KMS-11 (cell line): ENCODE data around the gene CCDC196.

Source experiments
- H2AFZ ChIP-seq: fragments of 200-600 bp; sonication (generic); 2 replicates; pipeline ENCODE4 v1.6.1; 2016; ENCODE audit warnings: antibody characterized with exemption, mixed run types, low read depth
- H3K27ac ChIP-seq: fragments of 200-600 bp; sonication (generic); 2 replicates; pipeline ENCODE4 v1.6.1; 2016; ENCODE audit warnings: mild to moderate bottlenecking, mixed run types
- H3K27me3 ChIP-seq: fragments of 200-600 bp; sonication (generic); 2 replicates; pipeline ENCODE4 v1.6.1; 2017; ENCODE audit warnings: mild to moderate bottlenecking, low read depth, mixed run types, moderate library complexity; ENCODE audit not compliant: insufficient read depth
- H3K36me3 ChIP-seq: fragments of 200-600 bp; sonication (generic); 2 replicates; pipeline ENCODE4 v1.6.1; 2017; ENCODE audit warnings: mild to moderate bottlenecking, mixed run types; ENCODE audit not compliant: insufficient read depth
- H3K4me1 ChIP-seq: fragments of 200-600 bp; sonication (generic); 2 replicates; pipeline ENCODE4 v1.6.1; 2016; ENCODE audit warnings: mild to moderate bottlenecking, low read depth, mixed run types; ENCODE audit not compliant: poor library complexity, severe bottlenecking
- H3K4me2 ChIP-seq: fragments of 200-600 bp; sonication (generic); 2 replicates; pipeline ENCODE4 v1.7.0; 2016; ENCODE audit warnings: mild to moderate bottlenecking, mixed run types
- H3K4me3 ChIP-seq: fragments of 200-600 bp; sonication (generic); IDR thresholded peaks from 2 replicates; pipeline ENCODE4 v1.6.1; 2017; ENCODE audit warnings: low read depth, low read length, mixed read lengths; ENCODE audit not compliant: insufficient read depth
- H3K79me2 ChIP-seq: fragments of 200-600 bp; sonication (generic); 2 replicates; pipeline ENCODE4 v1.6.1; 2016; ENCODE audit warnings: low read depth, mixed run types; ENCODE audit not compliant: insufficient read depth
- H3K9ac ChIP-seq: fragments of 200-600 bp; sonication (generic); 2 replicates; pipeline ENCODE4 v1.6.1; 2016; ENCODE audit warnings: mild to moderate bottlenecking, mixed run types
- H4K20me1 ChIP-seq: fragments of 200-600 bp; sonication (generic); 2 replicates; pipeline ENCODE4 v1.6.1; 2016; ENCODE audit warnings: mild to moderate bottlenecking, mixed run types; ENCODE audit not compliant: insufficient read depth
- CTCF ChIP-seq: fragments of 200-600 bp; sonication (generic); conservative IDR thresholded peaks from 2 replicates; pipeline ENCODE4 v1.6.1; 2017; ENCODE audit warnings: low read depth, mild to moderate bottlenecking, antibody characterized with exemption, low read length, moderate library complexity, mixed read lengths

Gene CCDC196, protein sequence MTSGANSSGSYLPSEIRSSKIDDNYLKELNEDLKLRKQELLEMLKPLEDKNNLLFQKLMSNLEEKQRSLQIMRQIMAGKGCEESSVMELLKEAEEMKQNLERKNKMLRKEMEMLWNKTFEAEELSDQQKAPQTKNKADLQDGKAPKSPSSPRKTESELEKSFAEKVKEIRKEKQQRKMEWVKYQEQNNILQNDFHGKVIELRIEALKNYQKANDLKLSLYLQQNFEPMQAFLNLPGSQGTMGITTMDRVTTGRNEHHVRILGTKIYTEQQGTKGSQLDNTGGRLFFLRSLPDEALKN

DNA sequence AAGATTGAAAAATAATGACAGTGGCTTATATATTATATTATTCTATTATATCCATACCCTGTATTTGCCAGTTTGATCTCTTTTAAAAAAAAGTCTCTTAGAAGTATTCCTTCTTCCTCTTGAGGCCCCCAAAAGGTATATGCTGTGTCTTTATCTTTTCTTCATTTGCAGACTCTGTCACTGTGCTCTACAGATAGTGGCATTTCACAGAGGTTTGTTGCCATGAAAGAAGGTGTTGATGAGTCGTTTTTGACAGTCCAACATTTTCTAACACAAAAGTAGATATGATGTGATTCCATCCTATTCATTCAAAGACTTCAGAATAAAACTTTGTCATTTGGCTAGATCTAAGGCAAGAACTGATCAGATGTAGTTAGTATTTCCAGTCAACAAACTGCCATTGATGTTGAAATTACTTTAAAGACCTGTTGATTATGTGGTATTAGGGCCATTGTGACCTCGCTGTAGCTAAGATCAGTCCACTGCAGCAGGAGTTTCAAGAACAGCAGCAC lies at the start of gene CCDC196:
Gene CCDC196, plus strand, starts transcription at position 462 of the 512 bp plus-strand sequence. CDS start 132 bp downstream, outside the sequence.
- Histone ChIP-seq H3K4me3 (no peak within 1 kb of the TSS), H3K4me2 (peak within 1 kb of the TSS; percentile 56), H2AFZ (no peak within 1 kb of the TSS), H3K4me1 (peaks cover 30% of the 10 kb centered on the region), H3K79me2 (no peaks in the 10 kb centered on the region), H3K27me3 (no peaks in the 10 kb centered on the region), H3K36me3 (no peaks in the 10 kb centered on the region), H3K9ac (no peak within 1 kb of the TSS), H3K27ac (peak within 1 kb of the TSS; percentile 34; the same call in 1 of the 2 replicates), H4K20me1 (no peaks in the 10 kb centered on the region)
- TF ChIP-seq CTCF, result no peak

DNA sequence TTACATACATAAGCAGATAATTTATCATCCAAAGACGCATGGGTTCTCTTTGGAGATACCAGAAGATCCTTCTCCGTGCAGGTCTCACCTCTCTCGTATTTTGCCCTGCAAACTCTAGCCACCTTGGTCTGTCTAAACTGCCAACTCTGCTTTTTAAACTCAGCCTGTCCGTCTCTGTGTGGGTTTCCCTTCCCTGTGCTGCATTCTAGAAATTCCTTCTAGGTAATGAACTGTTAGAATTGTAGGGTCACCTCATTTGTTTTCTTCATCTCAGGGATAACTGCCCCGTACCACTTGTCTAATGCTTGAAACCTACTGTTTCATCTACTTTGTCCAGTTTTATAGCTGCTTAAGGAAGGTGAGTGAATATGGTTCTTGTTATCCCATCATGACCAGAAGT lies 45.4 kb upstream of the CCDC196 start:
- H3K9ac ChIP-seq, result no peak overlapping the region
- TF ChIP-seq CTCF, result no peak
- H3K27ac ChIP-seq, result no peak overlapping the region
- no peaks in the 10 kb centered on the region for H3K27me3 ChIP-seq
- H3K36me3 ChIP-seq, result no peaks in the 10 kb centered on the region
- no peak overlapping the region for H2AFZ ChIP-seq
- H3K79me2 ChIP-seq, result no peaks in the 10 kb centered on the region
- no peak overlapping the region for H3K4me3 ChIP-seq
- no peaks in the 10 kb centered on the region for H4K20me1 ChIP-seq
- H3K4me2 ChIP-seq, result no peak overlapping the region
- no peaks in the 10 kb centered on the region for H3K4me1 ChIP-seq

DNA sequence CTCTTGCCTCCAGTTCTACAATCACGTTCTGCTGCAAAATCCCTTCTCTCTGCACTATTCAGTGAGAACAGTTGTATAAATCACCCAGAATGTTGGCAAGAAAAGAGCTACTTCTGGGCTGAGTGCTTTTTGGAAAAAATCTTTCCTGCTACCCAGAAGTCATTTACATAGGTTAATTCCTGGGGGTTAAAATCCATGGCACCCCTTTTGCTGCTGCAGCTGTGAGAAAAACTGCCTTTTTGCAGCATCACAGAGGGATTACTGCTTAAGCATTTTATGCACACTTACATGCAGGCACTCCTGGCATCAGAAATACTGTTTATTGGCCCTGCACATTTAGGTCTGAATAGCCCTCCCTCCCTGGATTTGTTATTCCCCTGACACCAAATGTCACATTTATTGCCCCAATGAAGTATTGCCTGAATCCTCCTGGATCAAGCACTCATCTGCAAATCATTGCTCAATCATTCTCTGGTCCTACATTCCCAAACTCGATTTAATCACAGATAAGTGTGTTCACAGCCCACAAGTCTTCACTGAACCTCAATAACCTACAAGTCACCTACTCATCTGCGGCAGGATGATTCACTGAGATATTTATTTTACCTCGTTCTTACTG lies 43.1 kb upstream of the CCDC196 start:
- TF ChIP-seq CTCF, result no peak
- Histone ChIP-seq H3K4me1 (no peaks in the 10 kb centered on the region), H2AFZ (no peak overlapping the region), H3K9ac (no peak overlapping the region), H3K27me3 (no peaks in the 10 kb centered on the region), H3K36me3 (no peaks in the 10 kb centered on the region), H3K4me3 (no peak overlapping the region), H3K4me2 (no peak overlapping the region), H4K20me1 (no peaks in the 10 kb centered on the region), H3K79me2 (no peaks in the 10 kb centered on the region), H3K27ac (no peak overlapping the region)

- H2AFZ ChIP-seq, result no peak overlapping the region
- H3K27me3 ChIP-seq, result no peaks in the 10 kb centered on the region
- H3K4me1 ChIP-seq, result no peaks in the 10 kb centered on the region
- H3K36me3 ChIP-seq, result no peaks in the 10 kb centered on the region
- H3K79me2 ChIP-seq, result no peaks in the 10 kb centered on the region
- H3K27ac ChIP-seq, result no peak overlapping the region
- no peak overlapping the region for H3K4me2 ChIP-seq
- no peak for TF ChIP-seq CTCF
- no peaks in the 10 kb centered on the region for H4K20me1 ChIP-seq
- no peak overlapping the region for H3K9ac ChIP-seq
- H3K4me3 ChIP-seq, result no peak overlapping the region
Observed at GRCh38 chr14:66443785-66444184, 42.4 kb upstream of the CCDC196 start.
